Inflammatory macrophage treated with lipopolysaccharide for 4 hours (primary cell): ENCODE data around the gene MAPK1.
A peak's percentile ranks its signal among the peaks of the same experiment; 100 is the strongest.
"Not testable (repeated sequence)": the region's sequence is repeated elsewhere in the genome, so short reads cannot be mapped to it uniquely, and the experiment has no call there.

Source experiments
- DNase-seq: peaks from one replicate; pipeline ENCODE4 v3.0.0-alpha.2; 2020

The MAPK1 gene

DNA sequence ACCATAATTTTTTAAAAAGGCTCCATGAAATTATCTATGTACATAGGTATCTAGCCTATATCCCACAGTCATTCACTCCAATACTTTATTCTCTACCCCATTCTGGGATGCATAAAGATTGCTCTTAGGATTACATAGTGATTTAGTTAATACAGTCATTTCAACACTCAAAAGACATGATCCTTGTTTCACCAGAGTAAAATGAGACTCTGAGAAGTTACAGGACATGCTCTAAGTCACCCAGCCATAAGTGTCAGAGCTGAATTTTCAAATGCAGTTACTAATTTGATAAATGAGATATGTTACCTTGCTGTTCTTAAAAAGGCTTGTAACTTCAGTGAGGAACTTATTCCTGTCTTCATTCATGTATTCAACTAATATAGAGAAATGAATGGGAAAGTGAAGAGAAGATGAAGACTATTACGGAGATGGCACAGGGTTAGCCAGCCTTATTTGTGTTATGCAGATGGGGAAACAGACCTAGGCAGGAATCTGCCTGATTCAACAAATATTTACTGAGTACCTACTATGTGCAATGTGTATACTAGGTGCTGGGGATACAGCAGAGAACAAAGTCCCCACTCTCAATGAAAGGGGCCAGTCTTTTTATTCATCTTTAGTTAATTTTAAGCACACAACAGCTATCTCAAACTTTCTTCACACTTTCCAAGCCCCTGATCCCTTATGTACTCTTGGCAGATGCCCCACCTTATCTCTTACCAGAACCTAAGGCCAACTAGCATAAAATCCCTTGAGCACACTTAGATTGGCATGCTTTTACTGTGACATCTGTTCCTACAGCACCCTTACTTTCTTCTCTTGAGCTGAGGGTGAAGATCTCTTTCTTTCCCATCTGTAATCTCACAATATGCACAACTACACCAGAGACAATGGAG is 21.6 kb downstream of the MAPK1 start:
- DNase-seq = no peak

DNA sequence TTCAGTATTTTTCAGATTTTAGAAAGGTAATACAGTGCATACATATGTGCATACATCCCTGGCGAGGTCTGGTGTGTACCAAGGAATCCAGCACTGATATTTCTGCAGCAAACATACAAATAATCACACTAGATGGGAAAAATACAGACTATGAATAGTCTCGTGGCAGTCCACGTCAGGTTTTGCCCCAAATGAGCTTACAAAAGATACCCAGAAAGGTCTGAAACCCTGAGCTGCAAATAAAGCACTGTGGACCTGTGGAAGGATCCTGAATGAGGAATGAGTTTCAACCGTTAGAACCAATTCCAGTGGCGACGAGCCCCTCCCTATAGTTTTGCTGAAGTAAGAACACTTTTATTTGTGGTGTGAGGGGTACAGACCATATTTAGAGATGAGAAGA is 24.5 kb downstream of the MAPK1 start:
- no peak for DNase-seq

DNA sequence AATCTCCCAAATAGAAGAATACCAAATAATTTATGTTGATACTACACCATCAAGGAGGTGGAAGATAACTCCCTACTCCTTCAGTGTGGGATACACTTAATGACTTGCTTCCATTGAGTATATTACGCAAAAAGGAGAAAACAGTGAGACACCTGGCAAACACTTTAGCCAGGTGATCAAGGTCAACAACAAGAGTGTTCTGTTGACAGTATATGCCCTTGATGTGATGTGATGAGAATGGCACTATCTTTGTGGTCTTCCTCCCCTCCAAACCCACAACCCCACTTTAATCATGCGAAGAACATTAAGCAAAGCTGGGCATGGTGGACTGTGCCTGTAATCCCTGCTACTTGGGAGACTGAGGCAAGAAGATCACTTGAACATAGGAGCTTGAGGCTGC is 26.0 kb downstream of the MAPK1 start:
- no peak for DNase-seq

DNA sequence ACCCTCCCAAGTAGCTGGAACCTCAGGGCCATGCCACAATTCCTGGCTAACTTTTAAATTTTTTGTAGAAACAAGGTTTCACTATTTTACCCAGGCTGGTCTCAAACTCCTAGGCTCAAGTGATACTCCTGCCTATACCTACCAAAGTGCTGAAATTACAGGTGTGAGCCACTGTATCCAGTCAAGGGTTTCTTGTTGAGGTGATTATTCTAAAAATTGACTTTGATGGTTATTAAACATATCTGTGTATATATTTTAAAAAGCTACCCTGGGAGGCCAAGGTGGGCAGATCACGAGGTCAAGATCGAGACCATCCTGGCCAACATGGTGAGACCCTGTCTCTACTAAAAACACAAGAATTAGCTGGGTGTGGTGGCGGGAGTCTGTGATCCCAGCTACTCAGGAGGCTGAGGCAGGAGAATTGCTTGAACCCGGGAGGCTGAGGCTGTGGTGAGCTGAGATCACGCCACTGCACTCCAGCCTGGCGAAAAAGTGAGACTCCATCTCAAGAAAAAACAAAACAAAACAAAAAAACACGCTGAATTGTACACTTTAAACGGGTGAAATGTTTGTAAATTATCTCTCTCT is 27.1 kb downstream of the MAPK1 start:
- no peak for DNase-seq

DNA sequence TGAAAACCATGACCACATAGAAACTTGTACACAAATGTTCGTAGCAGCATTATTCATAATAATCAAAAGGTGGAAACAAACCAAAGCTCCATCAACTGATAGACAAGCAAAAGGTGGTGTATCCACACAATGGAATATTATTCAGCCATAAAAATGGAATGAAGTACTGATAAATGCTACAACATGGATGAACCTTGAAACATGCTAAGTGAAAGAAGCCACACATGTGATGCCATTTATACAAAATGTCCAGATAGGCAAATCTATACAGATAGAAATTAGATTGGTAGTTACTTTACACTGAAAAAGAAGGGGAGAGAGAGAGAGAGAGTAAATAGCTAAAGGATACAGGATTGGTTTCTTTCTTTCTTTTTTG is 27.7 kb downstream of the MAPK1 start:
- no peak for DNase-seq

DNA sequence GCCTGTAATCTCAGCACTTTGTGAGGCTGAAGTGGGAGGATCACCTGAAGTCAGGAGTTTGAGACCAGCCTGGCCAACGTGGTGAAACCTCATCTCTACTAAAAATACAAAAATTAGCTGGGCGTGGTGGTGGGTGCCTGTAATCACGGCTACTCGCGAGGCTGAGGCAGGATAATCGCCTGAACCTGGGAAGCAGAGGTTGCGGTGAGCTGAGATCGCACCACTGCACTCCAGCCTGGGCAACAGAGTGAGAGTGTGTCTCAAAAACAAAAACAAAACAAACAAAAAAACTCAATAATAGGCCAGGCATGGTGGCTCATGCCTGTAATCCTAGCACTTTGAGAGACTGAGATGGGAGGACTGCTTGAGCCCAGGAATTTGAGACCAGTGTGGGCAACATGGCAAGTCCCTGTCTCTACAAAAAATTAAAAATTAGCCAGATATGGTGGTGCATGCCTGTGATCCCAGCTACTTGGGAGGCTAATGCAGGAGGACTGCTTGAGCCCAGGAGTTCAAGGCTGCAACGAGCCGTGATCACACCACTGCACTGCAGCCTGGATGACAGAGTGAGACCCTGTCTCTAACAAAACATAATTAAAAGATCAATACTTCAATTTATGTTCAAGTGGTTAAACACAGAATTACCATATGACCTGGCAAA is 28.2 kb downstream of the MAPK1 start:
- DNase-seq = not testable (repeated sequence)

DNA sequence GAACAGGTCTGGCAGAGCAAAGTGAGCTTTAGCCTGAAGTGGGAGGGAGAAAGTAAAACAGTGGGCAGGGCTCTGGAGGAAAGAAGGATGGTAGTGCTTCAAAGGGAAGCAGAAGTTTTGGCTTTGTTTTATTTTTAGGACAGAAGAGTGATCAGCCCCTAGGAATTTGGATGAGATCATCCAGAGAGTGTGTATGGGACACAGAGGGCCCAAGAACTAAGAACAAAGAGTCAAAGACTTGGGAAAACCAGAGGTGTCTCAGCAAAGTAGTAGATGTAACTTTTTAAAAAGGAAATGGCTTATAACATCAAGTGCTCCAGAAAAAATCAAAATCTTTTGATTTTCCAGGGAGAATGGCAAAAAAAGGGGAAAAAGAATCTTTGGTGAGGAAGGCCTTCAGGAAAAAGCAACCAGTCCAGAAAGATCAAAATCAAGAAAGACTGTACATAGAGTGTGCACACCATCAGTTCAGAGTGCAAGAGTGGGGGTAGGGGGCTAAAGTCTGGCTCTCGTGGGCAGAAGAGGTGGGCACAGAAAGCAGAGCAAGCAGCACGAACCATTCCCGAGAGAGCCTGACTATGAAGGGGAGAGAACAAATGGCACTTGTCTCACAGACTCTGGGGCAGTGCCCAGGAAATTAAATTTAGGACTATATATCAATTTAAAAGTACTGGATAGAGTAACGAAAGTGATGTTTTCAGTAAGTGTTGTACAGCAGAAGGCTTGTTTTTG is 30.0 kb downstream of the MAPK1 start:
- peak; percentile 43 for DNase-seq

DNA sequence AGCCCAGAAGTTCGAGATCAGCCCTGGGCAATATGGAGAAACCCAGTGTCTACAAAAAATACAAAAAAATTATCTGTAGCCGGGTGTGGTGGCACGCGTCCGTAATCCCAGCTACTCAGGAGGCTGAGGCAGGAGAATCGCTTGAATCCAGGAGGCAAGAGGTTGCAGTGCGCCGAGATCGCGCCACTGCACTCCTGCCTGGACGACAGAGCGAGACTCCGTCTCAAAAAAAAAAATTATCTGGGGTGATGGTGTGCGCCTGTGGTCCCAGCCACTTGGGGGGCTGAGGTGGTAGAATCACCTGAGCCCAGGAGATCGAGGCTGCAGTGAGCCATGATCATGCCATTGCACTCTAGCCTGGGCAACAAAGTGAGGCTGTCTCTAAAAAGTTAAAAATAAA is 31.0 kb downstream of the MAPK1 start:
- DNase-seq = not testable (repeated sequence)

DNA sequence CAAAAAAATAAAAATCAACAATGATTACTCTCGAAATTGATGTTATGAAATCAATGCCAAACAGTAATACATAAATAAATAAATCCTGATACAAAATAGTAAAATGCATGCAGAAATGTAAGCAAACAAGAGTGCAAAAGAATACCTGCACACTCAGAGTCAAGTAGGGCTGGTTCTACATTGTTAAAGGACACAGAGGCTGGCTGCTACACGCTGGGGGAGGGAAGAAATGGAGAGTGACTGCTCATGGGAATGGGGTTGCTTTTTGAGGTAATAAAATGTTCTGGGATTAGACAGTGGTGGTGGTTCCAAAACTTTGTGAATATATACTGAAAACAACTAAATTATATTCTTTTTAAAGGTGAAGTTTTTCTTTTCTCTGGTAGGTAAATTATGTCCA is 32.1 kb downstream of the MAPK1 start:
- no peak for DNase-seq

DNA sequence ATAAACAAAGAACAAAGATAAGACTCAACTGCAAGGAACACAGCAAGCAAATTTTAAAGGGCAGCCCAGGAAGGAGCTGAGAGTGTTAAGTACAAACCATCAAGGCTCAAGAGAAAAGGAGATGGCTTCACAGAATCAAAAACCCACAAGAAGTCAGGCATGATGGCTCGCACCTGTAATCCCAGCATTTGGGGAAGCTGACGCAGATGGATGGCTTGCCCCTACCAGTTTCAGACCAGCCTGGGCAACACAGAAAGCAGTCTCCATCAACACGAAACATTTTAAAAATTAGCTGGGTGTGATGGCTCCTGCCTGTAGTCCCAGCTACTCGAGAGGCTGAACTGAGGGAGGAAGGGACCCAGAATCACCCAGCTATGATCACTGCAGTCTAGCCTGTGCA is 32.6 kb downstream of the MAPK1 start:
- DNase-seq = no peak

DNA sequence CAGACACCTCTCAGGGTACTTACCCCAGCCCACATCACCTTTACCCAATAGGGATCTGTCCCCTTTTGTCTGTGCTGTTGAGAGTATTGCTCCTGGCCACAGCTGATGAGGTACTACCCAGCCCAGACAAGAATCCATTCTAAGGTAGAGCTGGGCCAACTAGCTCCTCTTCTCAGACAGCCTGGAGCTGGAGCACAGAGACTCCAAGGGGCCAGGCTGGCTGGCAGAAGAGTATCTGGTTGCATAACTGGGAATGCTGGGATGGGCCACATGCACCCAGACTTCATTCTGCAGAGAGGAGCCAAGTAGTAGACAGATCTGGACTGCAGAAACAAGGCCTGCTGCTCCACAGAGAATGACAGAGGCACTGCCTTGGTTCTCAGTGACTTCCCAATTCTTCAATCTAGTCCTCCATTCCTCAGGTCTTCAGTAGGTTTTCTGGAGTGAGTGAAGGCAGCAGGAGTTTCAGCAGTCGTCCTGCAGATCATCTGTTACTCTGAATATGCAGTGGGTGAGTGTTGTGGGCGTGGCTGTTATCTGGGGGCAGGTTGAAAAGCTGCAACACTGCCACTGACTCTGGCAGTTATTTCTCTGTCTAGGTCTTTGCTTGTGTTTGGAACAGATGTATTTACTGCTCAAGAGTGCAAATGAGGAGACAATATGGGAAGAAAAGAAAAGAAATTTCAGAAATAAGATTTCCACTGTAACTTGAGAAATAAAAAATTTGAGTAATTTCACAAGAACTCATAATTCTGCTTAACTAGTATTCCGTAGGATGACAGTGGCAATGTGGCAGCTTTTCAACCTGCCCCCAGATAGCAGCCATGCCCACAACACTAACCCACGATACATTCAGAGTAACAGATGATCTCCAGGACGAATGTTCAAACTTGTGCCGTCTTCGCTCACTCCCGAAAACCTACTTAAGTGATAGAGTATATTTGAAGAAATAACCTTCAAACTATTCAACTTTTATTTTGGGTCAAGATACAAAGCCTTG is 34.9 kb downstream of the MAPK1 start:
- no peak for DNase-seq

DNA sequence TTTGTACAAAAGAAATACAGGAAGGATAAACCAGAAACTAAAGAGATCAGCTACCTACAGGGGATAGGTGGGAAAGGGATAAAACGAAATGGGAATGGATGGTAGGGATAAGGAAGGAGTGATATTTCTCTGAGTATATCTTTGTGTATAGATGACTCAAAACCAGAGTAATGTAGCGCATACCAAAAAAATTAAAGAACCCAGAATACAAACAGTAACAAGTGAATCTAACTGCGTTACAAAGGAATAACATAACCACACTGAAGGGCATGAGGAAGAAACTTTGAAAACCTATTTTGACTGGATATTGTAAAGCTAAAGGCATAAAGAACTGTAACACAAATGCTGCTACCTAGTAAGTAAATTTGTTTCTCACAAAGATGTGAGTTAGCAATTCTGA is 37.9 kb downstream of the MAPK1 start:
- no peak for DNase-seq

DNA sequence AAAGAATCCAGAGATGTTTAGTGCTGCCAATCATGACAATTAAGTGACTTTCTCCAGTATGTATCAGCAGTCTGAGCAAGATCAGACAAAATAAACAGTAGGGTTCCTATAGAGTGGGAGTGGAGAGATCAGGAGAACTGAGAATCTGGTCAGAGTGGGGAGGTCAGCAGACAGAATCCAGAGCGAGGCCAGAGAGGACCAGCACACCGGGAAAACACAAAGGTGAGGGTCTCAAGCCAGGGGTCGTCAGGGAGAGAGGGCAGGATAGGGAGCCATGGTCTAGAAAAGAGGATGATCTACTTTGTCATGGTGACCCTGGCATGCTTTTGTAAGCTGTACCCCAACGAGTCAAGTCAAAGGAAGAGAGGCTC is 39.2 kb downstream of the MAPK1 start:
- no peak for DNase-seq

DNA sequence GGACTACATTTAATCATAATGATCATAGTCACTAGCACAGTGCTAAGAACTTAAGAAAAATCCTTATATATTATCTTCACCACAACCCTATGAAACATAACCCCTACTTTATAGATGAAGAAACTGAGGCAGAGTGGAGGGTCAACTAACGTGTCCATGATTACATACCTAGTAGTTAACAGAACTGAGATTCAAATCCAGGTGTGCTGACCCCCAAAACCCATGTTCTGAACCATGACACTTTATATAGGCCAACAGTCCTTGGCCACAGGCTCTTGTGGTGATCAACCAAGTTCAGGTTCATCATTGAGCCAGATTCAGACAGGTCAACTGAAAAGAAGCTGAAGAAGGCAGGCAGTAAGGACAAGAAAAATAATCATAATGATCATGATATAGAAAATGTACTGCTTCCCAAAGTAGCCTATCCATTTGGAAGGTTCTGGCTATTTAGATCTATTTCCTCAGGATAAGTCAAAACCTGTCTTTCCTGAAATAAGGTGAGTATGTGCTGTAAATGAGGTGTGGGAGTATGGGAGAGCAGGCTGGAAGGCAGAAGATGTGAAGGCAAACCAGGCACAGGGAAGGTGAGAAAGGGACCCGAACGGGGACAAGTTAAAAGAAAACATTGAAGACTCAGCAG is 39.7 kb downstream of the MAPK1 start:
- no peak for DNase-seq

DNA sequence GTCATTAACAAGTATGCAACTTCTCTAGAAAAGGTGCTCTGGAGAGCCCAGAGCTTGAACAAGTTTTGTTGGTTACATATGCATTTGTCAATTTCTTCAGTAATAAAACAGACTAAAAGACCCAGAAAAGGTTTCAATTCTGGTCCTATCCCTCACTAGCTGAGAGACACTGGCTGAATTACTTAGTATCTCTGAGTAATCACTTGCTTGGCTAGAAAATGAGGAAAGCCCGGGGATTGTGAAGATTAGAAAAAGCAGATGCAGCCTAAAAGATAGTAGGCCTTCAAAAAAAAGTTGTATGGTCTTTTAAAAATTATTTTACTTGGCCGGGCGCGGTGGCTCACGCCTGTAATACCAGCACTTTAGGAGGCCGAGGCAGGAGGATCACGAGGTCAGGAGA is 41.2 kb downstream of the MAPK1 start:
- no peak for DNase-seq

DNA sequence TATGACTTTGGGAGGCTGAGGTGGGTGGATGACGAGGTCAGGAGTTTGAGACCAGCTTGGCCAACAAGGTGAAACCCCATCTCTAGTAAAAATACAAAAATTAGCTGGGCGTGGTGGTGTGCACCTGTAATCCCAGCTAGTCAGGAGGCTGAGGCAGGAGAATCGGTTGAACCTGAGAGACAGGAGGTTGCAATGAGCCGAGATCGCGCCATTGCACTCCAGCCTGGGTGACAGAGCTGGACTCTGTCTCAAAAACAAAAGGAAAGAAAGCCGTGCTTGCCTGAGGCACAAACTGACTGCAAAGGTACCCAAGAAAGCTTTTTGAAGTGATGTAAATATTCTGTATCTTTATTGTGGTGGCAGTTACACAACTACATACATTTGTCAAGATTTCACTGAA is 42.5 kb downstream of the MAPK1 start:
- DNase-seq = not testable (repeated sequence)

DNA sequence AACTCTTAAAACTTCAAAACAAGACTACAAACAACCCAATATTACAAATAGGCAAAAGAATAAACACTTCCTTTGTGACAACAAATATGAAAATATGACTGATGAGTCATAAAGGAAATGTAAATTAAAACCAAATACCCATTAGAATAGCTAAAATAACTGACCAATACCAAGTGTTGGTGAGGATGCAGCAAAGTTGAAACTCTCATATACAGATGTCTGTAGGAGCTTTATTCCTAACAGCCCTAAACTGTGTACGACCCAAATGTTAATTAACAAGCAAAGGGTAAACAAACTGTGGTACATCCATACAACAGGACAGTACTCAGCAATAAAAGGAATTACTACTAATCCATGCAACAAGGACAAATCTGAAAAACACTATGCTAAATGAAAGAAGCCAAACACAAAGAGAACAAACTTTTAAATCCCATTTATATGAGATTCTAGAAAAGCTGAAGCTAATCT is 43.0 kb downstream of the MAPK1 start:
- no peak for DNase-seq

DNA sequence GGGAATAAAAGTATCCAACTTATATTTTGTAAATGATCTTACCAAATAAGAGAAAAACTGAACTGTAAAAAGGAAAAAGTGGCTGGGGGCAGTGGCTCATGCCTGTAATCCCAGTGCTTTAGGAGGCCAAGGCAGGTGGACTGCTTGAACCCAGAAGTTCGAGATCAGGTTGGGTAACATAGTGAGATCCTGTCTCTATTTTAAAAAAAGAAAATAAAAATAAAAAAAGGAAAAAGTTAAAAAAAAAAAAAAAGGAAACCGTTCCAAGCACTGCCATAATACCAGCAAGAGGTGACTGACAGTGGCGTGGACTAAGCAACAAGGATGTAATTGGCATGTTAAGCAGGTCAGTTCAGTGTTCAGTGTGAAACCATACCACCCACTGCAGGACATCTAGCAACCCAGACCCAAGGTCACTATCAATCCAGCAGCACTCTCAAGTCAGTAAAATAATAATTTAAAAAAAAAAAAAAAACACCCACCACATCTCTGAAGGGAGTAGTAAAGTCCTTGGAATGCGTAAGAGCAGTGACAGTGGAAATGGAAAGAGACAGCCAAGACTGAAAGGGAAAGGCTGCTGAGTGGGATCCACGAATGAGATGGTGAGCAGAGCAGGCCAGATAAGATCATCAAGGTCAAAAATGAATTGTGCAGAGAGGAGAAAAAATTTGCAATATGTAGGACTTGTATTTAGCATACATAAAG is 43.6 kb downstream of the MAPK1 start:
- DNase-seq = peak; percentile 41

DNA sequence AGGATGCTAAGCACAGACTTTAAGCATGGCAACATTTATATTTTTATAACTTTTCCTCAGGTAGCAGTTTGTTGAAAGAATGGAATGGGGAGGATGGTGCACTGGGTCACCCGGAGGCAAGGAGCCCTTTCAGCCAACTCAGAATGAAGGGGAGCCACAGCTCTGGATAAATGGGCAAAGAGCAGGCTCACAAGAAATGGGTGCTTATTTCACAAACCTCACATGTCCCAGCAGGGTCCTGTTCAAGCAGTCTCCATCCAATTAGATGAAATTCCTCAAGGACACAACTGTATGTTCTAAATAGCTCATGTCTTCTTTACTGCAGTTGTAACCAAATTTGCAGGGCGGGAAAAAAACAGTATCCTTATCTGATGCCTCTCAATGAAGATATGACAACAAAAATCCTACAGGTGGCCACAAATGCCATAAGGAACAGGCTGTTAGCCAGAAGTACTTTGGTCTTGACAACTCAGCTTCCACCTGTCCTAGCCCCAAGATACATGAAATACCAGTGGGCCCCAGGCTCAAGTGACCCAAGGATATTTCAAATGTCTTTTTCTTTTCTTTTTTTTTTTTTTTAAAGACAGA is 48.2 kb downstream of the MAPK1 start:
- no peak for DNase-seq

DNA sequence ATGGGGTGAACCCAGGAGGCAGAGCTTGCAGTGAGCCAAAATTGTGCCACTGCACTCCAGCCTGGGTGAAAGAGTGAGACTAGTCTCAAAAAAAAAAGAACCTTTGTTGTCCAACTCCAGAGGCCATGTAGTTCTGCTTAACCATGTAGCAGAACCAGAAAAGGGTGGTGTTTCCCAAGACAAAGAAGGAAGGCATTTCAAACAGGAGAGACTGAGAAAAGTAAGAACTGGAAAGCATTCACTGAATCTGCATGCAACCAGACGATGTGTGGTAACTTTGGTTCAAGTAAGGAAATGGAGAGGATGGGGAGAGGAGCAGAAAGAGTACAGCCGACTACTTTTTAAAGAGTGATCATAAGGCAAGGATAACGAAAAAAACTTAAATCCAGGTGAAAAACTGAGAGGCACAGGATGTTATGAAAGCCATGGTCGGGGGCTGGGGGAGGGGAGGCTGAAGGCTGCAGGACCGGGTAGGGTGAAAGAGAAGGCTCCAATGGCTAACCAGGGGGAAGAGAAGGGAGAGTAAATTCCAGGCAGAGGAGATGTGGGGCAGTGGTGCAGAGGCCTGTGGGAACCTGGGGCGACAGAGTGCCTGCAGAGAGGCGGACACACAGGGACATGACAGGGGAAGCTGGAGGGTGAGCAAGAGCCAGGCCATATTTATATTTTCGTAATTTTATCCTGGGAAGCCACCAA is 48.8 kb downstream of the MAPK1 start:
- DNase-seq = peak; percentile 44
